HL-60 (cell line): ENCODE data around the gene YWHAG.

Experiments
- DNase-seq, 2 experiments: peaks; one replicate each; pipeline ENCODE4 v3.0.0-alpha.2; 2010 to 2020; ENCODE audit warnings: low read depth in 1 of 2, low spot score in 1 of 2
- H3K27ac ChIP-seq: fragments of 250-450 bp; sonication (Bioruptor Pico); replicated peaks from 2 replicates; pipeline ENCODE4 v1.5.1; 2020; ENCODE audit warnings: mild to moderate bottlenecking, moderate library complexity
- H3K27me3 ChIP-seq: fragments of 250-450 bp; sonication (Bioruptor Pico); 2 replicates; pipeline ENCODE4 v1.5.1; 2021; ENCODE audit warnings: mild to moderate bottlenecking, moderate library complexity; ENCODE audit not compliant: insufficient read depth, poor library complexity, severe bottlenecking
- H3K4me3 ChIP-seq: replicated peaks from 2 replicates; pipeline ENCODE4 v1.5.1; 2011; ENCODE audit warnings: mild to moderate bottlenecking, control low read depth, low read length; ENCODE audit not compliant: insufficient read depth
- CTCF ChIP-seq: IDR thresholded peaks from one replicate; pipeline ENCODE4 v1.5.1; 2011; ENCODE audit warnings: low read length, control low read depth, inconsistent platforms; ENCODE audit not compliant: insufficient read depth
- GABPA ChIP-seq: IDR thresholded peaks from 2 replicates; pipeline ENCODE4 v1.6.1; 2012; ENCODE audit warnings: low read depth
- POLR2AphosphoS5 ChIP-seq: IDR thresholded peaks from 2 replicates; pipeline ENCODE4 v1.6.1; 2012; ENCODE audit warnings: low read depth
- SPI1 ChIP-seq: IDR thresholded peaks from 2 replicates; pipeline ENCODE4 v1.6.1; 2012; ENCODE audit warnings: low read depth, mild to moderate bottlenecking, borderline replicate concordance
- TF ChIP-seq, protein P1 (sequence below): IDR thresholded peaks from 2 replicates; pipeline ENCODE4 v1.6.1; 2012; ENCODE audit warnings: low read depth; ENCODE audit not compliant: insufficient replicate concordance

YWHAG gene

GRCh38 chr7:76333511-76334101, 25.2 kb downstream of the YWHAG start:
- H3K27ac ChIP-seq: peak overlapping the region; percentile 46
- H3K4me3 ChIP-seq: no peak overlapping the region
- DNase-seq: peak in 1 of 2 experiments; percentile 44
- TF ChIP-seq SPI1: no peak
- no peak for TF ChIP-seq CTCF
- no peak for TF ChIP-seq POLR2AphosphoS5
- TF ChIP-seq, protein P1, sequence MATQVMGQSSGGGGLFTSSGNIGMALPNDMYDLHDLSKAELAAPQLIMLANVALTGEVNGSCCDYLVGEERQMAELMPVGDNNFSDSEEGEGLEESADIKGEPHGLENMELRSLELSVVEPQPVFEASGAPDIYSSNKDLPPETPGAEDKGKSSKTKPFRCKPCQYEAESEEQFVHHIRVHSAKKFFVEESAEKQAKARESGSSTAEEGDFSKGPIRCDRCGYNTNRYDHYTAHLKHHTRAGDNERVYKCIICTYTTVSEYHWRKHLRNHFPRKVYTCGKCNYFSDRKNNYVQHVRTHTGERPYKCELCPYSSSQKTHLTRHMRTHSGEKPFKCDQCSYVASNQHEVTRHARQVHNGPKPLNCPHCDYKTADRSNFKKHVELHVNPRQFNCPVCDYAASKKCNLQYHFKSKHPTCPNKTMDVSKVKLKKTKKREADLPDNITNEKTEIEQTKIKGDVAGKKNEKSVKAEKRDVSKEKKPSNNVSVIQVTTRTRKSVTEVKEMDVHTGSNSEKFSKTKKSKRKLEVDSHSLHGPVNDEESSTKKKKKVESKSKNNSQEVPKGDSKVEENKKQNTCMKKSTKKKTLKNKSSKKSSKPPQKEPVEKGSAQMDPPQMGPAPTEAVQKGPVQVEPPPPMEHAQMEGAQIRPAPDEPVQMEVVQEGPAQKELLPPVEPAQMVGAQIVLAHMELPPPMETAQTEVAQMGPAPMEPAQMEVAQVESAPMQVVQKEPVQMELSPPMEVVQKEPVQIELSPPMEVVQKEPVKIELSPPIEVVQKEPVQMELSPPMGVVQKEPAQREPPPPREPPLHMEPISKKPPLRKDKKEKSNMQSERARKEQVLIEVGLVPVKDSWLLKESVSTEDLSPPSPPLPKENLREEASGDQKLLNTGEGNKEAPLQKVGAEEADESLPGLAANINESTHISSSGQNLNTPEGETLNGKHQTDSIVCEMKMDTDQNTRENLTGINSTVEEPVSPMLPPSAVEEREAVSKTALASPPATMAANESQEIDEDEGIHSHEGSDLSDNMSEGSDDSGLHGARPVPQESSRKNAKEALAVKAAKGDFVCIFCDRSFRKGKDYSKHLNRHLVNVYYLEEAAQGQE: no peak
- no peak for TF ChIP-seq GABPA
- H3K27me3 ChIP-seq: no peaks in the 10 kb centered on the region

- TF ChIP-seq, protein P1: no peak
- no peak for TF ChIP-seq POLR2AphosphoS5
- TF ChIP-seq GABPA: no peak
- TF ChIP-seq CTCF: no peak
- no peak; the same call in 1 of the 2 replicates for TF ChIP-seq SPI1
- H3K4me3 ChIP-seq: no peak overlapping the region
- DNase-seq: no peak
These were observed 26.7 kb downstream of the YWHAG start for GRCh38 chr7:76332078-76332477.

GRCh38 chr7:76330673-76331072, 28.1 kb downstream of the YWHAG start:
- no peak for DNase-seq
- Histone ChIP-seq H3K27me3 (no peaks in the 10 kb centered on the region), H3K4me3 (no peak overlapping the region), H3K27ac (no peak overlapping the region)
- no peak for TF ChIP-seq CTCF
- TF ChIP-seq, protein P1: no peak

More at GRCh38 chr7:76332078-76332477, 26.7 kb downstream of the YWHAG start:
- Histone ChIP-seq H3K27me3 (no peaks in the 10 kb centered on the region), H3K27ac (no peak overlapping the region)
